HS-27A (cell line): Measurements from ENCODE around the gene TEX11.

Experiments used
- DNase-seq: peaks from one replicate; pipeline ENCODE4 v3.0.0-alpha.2; 2012; ENCODE audit warnings: low read depth, missing footprints

Gene TEX11

DNA sequence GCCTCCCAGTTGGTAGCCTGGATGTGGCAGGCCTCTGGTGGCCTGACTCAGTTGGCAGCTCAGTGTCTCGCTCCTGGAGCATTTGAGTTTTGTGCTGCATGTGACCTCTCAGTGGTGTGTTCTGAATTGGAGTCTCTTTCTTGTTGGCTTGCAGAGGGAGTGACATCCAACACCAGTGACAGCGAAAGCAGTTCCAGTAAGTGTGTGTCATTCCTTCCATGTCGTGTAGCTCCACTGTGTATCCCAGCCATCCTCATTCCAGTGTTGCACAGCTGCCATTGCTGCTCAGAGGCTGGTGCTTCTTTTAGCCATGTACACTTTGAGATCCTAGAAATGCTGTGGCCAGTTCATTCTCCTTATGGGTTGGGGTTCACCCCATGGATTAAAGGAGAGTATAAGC, 411.5 kb downstream of the TEX11 start:
- no peak for DNase-seq

DNA sequence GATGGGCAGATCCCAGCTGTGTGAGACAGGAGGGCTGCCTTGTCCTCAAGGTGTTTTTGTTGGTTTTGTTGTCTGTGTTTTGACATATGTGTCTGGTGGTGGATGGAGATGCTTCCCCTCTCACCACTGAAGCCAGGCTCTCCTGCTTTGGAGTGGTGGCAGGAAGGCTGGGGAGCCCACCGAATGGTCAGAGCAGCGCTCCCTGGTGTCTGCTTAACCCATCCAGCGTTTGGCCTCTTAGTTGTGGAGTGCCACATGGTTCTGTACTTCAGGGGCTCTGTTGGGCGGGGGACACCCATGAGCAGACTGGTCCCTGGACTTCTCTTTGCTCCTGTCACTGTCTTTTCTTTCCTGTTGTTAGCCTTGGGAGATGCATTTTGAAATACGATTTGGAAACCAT, 412.0 kb downstream of the TEX11 start:
- no peak for DNase-seq

DNA sequence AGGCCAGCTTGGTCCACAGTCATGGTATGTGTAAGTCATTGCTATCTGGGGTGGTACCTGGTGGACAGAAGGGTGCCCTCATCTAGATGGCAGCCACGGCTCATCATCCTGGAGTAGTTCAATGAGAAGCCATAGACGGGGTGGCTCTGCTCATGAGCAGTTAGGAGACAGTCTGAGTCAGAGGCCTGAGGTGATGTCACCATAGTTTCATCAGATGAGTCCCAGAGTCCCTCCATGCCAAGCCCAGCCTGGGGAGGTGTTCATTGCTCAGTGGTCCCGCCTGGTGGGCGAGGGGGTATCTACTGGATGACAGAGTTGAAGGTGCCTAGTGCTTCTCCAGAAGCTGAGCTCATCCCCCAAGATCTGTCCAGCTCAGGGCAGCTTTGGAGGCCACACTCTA, 414.1 kb downstream of the TEX11 start:
- no peak for DNase-seq

DNA sequence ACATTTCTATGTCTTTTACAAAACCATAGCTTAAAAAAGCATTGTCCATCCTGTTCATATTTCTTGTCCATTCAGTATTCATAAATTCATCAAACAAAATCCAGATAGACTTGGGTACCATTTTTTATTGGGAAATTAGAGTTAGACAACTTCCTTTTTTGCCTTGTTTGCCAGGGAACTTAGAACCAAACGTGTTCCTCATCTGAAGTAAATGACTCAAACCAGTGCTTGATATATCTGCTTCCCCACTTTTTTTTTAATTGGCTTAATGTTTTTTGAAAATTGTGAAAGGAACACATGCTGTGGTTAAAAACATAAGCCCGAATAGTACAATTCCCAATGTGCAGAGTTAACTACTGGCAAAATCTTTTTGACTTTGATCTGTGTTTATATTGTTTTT, 419.7 kb downstream of the TEX11 start:
- DNase-seq: no peak

DNA sequence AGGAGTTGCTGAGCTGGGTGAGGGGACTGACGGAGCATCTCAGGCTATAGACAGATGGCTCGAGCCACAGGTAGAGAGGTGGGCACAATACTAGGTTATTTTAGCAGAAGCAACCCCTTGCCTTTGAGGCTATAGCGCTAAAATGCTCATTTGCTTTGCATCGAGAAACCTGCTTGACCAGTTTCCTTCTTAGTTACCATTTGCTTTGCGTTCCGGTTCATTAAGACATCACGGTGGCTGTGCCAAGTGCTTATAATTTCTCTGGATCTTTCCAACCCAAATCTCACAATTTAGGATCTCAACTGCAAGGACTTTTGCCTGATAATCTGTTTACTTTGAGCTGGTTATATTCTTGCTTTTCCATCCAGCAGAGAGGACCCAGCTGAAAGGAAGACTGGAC, 423.0 kb downstream of the TEX11 start:
- DNase-seq: no peak

DNA sequence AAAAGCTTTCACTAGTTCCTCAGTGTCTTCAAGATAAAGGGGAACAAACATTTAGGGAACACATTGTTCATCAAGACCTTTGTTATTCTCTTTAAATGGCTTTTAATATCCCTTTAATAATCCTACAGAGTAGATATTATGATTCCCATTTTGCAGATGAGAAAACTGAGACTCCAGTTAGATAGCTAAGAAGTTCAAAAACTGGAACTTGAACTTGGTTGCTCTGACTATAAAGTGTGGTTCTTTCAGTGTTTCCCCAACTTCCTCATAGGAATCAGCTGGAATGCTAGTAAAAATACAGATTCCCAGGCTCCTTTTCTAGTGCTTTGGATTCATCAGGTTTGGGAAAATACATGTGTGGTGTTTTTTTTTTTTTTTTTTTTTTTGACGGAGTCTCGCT, 426.2 kb downstream of the TEX11 start:
- DNase-seq: no peak

DNA sequence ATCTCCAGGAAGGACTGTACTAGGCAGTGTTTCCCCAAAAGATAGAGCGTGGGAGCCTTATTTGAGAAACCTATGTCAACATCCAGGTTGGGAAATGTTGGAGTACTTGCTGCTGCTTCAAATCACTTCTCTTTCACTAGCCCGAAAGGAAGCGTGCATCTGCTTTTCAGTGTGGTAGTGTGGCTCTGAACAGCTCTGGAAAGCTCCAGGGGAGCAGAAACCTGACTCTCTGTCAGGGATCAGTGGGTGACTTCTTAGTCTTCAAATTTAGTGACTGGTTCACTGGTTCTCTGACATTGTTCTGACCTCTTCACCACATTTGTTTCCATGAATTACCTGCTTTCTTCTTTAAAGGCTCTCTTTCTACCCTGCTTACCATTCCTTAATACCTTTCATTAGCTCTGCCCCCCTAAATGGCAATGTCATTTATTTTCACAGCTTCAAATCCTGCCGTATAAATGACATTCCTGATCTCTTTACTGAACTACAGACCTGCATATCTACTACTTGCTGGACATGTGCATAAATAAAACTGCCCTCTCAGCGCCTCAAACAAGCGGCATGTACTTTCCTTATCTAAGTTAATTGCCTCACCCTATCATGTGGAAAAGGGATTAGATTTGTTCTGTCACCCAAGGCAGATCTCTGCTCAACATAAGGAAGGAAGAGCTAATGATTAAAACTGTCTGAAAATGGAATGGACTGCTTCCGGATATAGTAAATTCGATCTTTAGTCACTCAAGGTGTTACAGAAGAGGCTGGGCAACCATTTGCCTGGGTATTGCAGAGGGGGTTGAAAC, 426.8 kb downstream of the TEX11 start:
- DNase-seq: no peak

DNA sequence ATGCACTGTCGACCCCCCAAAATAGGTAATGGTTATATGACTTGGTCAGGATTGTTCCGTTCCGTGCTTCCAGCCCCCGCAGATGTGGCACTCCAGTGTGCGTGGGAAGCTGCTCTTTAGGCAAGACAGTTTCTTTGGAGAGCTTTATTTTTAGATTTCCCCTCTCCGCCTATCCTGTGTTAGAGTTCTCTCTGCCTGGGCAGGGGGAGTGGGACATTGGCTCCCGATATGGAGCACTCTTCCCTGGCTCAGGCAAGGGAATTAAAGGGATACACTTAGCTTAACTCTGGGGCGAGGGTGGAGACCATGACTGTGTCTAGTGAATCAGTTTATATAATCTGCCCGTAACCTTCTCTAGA, 427.9 kb downstream of the TEX11 start:
- DNase-seq: no peak

DNA sequence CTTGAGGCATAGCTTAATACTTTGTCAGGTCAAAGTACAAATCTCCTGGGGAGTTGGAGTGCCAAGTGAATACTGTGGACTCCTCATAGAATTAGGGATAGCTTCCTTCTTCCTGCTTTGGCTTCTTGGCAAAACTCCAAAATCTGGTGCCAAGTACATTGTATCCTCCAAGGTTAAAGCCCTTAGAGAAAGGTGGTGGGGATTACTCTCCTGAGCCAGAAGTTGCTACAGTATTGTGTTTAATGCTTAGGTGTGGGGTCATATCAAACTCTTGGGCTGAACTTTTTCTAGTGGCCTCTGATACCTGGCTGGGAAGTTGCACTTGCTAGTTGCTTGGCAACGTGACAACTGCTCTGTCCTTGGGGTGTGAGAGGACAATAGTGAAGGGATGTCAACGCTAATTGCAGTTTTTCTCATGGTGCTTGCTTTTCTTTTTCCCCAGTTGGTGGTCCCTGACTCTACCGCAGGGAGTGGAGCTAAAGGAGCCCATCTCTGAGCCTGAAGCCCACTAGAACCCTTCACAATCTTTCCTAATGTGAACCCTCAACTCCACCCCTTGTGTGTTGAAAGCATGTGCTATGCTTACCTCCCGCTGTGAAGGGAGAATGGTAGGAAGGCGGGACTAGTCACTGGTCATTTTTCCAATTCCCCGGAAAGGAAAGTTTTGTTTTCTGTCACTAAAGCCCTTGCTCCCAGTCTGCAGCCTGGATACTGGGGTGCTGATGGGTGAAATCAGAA, 428.4 kb downstream of the TEX11 start:
- no peak for DNase-seq

DNA sequence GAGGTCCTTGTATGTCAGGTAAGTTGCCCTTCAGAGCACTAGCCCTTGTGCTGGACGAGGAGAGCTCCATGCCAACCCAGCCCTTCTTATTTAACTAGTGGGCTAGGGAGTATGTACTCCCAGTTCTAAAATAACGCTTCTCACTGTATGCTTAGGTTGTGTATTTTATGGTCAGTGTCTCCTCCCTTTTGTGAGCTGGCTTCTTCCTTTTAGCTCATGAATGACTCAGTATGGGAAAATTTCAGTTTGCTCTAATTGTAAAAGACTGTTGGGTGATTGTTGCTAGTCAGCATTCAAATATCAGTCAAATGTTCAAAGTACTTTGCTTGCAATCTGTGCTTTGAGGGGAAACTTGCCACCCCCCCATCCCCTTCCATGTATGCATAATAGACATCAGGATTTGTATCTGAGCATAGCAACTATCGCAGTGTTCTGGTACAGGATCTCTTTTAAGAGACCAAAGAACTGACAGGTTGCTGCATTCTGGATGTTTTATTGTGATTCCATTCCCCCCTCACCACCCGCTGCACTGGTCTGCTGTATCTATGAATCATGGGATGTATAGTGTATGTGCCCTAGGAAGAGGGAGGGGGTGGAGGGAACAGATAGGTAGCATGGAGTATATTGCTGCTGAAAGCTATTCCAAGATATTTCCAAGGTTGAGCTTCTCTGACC, 429.1 kb downstream of the TEX11 start:
- no peak for DNase-seq
